ENCODE results near the gene FSTL4.

Gene FSTL4

DNA sequence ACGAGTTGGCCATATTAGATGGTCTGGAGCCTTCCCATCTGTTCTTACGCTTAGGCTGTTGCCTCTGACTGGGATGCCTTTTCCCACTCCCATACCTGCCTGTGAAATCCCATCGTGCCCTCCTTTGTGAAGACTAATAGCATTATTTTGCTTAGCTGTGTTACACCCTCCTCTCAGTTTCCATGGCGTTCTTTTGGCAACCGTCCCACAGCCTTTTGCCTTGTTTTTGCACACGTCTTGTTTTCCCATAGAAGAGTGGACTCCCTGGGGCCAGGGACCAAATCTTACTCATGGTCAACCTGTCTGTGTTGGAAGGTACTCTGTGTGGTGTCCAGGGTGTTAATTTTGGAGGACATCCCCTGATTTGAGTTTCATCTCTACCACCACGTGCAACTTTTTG is 318.4 kb downstream of the FSTL4 start:
- Histone ChIP-seq H3K9ac (ENCODE audit: low read depth in 1 of 2, low read length in 2 of 2) (no peak overlapping the region), H3K36me3 (ENCODE audit: control insufficient read depth in 2 of 2, insufficient read depth in 2 of 2, low read length in 2 of 2) (no peaks in the 10 kb centered on the region), H3K9me3 (ENCODE audit: control insufficient read depth in 2 of 2, low read length in 2 of 2) (no peaks in the 10 kb centered on the region), H3K4me1 (ENCODE audit: control insufficient read depth in 2 of 2, insufficient read depth in 2 of 2, low read length in 2 of 2) (no peaks in the 10 kb centered on the region), H3K27ac (ENCODE audit: low read depth in 2 of 2, low read length in 2 of 2) (no peak overlapping the region), H3K27me3 (ENCODE audit: control insufficient read depth in 2 of 2, insufficient read depth in 2 of 2, low read length in 2 of 2) (peaks cover 2 to 6% of the 10 kb centered on the region in 2 donors), H3K4me3 (ENCODE audit: low read length in 2 of 2) (no peak overlapping the region)

DNA sequence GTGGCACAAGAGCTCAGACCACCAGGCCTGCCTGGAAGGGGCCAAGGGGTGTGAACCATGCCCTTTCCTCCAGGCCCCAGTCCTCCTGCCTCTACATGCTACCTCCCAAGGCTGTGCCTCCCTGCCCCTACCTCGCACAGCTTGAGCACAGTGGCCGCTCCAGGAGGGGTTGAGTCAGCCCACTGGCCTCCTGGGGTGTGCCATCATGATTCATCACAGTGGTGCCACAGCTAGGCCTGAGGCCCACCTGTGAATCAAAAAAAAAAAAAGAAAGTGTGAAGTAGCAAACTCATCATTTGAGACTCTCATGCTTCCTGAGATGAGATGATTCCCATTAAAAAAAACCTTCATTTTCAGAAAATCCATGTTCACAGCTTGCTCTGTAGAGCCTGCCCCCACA is 320.0 kb downstream of the FSTL4 start:
- Histone ChIP-seq H3K4me3 (ENCODE audit: low read length in 2 of 2) (no peak overlapping the region), H3K36me3 (ENCODE audit: control insufficient read depth in 2 of 2, insufficient read depth in 2 of 2, low read length in 2 of 2) (no peaks in the 10 kb centered on the region), H3K9ac (ENCODE audit: low read depth in 1 of 2, low read length in 2 of 2) (no peak overlapping the region), H3K27ac (ENCODE audit: low read depth in 2 of 2, low read length in 2 of 2) (no peak overlapping the region), H3K9me3 (ENCODE audit: control insufficient read depth in 2 of 2, low read length in 2 of 2) (no peaks in the 10 kb centered on the region), H3K27me3 (ENCODE audit: control insufficient read depth in 2 of 2, insufficient read depth in 2 of 2, low read length in 2 of 2) (peaks cover 0 to 6% of the 10 kb centered on the region in 2 donors), H3K4me1 (ENCODE audit: control insufficient read depth in 2 of 2, insufficient read depth in 2 of 2, low read length in 2 of 2) (no peaks in the 10 kb centered on the region)

DNA sequence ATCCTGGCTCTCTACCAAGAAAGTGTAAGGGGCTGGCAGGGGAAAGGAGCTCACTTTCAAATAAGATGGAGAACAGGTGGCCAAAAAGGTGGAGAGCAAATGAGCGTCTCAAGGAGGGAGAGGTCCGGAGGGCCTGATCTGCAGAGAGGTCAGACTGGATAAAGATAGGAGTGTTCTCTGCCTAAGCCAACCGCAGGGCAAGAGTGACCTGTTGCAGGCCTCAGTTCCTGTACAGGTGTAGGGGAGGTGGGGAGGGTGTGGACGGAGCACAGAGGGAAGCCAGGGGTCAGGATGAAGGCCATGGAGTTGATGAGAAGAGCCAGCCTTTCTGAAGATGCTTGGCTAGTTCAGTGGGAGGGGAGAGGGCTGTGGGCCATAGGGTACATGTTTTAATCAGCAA is 320.8 kb downstream of the FSTL4 start:
- H3K36me3 ChIP-seq (ENCODE audit: control insufficient read depth in 2 of 2, insufficient read depth in 2 of 2, low read length in 2 of 2) = no peaks in the 10 kb centered on the region
- no peaks in the 10 kb centered on the region for H3K4me1 ChIP-seq (ENCODE audit: control insufficient read depth in 2 of 2, insufficient read depth in 2 of 2, low read length in 2 of 2)
- H3K9ac ChIP-seq (ENCODE audit: low read depth in 1 of 2, low read length in 2 of 2) = no peak overlapping the region
- H3K27ac ChIP-seq (ENCODE audit: low read depth in 2 of 2, low read length in 2 of 2) = no peak overlapping the region
- no peaks in the 10 kb centered on the region for H3K9me3 ChIP-seq (ENCODE audit: control insufficient read depth in 2 of 2, low read length in 2 of 2)
- H3K27me3 ChIP-seq (ENCODE audit: control insufficient read depth in 2 of 2, insufficient read depth in 2 of 2, low read length in 2 of 2) = peaks cover 0 to 6% of the 10 kb centered on the region in 2 donors
- no peak overlapping the region for H3K4me3 ChIP-seq (ENCODE audit: low read length in 2 of 2)

DNA sequence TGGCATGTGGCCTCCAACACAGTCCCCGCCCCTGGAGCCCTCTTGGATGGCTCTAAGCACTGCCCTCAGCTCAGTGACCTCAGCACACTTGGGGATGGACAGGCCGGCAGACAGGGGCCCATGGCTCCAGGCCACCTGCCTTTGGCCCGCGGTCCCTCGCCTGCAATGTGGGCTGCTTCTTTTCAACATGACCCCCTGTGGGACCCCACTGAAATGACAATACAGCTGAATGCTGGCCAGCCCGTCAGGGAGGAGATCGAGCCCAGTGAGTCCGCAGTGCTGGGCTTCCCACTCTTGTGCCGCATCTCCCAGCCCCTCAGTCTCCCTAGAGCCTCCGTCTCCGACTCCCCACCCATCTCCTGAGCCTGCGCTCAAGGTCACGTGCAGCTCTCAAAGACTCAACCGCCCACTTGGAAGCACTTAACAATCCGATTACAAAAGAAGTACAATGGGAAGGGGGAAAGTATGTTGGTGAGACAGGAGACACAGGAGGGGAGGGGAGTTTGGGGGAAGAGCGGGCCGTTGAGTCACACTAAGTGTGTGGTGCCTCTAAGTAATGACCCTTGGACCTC is 321.6 kb downstream of the FSTL4 start:
- H3K4me1 ChIP-seq (ENCODE audit: control insufficient read depth in 2 of 2, insufficient read depth in 2 of 2, low read length in 2 of 2) = no peaks in the 10 kb centered on the region
- no peaks in the 10 kb centered on the region for H3K36me3 ChIP-seq (ENCODE audit: control insufficient read depth in 2 of 2, insufficient read depth in 2 of 2, low read length in 2 of 2)
- no peak overlapping the region for H3K4me3 ChIP-seq (ENCODE audit: low read length in 2 of 2)
- H3K9ac ChIP-seq (ENCODE audit: low read depth in 1 of 2, low read length in 2 of 2) = no peak overlapping the region
- H3K9me3 ChIP-seq (ENCODE audit: control insufficient read depth in 2 of 2, low read length in 2 of 2) = no peaks in the 10 kb centered on the region
- H3K27me3 ChIP-seq (ENCODE audit: control insufficient read depth in 2 of 2, insufficient read depth in 2 of 2, low read length in 2 of 2) = peaks cover 0 to 4% of the 10 kb centered on the region in 2 donors
- H3K27ac ChIP-seq (ENCODE audit: low read depth in 2 of 2, low read length in 2 of 2) = no peak overlapping the region

DNA sequence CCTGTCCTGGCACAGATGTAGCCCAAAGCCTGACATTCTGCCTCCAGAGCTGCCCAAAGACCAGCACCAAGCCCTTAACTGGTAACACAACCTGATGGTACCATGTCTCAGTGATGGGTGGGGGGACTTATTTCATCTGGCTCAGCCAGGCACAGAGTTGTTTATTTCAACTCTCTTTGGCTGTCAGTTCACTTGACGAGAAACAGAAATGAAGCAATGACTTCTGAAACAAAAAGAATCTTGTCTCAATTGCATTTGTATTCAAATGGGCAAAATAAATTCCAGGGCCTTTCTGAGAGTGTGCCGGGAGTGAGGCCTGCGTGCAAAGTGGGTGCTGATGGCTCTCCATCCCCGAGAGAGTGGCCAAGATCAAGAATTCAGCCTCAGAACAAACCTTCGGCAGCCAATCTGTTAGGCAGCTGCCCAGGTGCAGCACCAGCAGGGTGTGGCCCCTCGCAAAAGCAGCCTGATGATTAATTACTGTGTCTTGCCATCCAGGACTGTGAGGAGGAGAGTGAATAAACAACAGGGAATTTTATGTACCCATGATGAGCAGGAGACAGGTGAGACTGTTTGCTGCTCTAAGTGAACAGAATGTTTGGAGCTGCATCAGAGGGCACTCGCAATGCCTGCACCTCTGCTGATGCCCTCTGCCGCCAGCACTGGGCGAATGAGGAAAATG is 322.5 kb downstream of the FSTL4 start:
- peaks cover 0 to under 1% of the 10 kb centered on the region in 2 donors for H3K4me1 ChIP-seq (ENCODE audit: control insufficient read depth in 2 of 2, insufficient read depth in 2 of 2, low read length in 2 of 2)
- H3K9ac ChIP-seq (ENCODE audit: low read depth in 1 of 2, low read length in 2 of 2) = no peak overlapping the region
- H3K27ac ChIP-seq (ENCODE audit: low read depth in 2 of 2, low read length in 2 of 2) = no peak overlapping the region
- H3K9me3 ChIP-seq (ENCODE audit: control insufficient read depth in 2 of 2, low read length in 2 of 2) = no peaks in the 10 kb centered on the region
- H3K4me3 ChIP-seq (ENCODE audit: low read length in 2 of 2) = no peak overlapping the region
- H3K36me3 ChIP-seq (ENCODE audit: control insufficient read depth in 2 of 2, insufficient read depth in 2 of 2, low read length in 2 of 2) = no peaks in the 10 kb centered on the region
- no peaks in the 10 kb centered on the region for H3K27me3 ChIP-seq (ENCODE audit: control insufficient read depth in 2 of 2, insufficient read depth in 2 of 2, low read length in 2 of 2)

DNA sequence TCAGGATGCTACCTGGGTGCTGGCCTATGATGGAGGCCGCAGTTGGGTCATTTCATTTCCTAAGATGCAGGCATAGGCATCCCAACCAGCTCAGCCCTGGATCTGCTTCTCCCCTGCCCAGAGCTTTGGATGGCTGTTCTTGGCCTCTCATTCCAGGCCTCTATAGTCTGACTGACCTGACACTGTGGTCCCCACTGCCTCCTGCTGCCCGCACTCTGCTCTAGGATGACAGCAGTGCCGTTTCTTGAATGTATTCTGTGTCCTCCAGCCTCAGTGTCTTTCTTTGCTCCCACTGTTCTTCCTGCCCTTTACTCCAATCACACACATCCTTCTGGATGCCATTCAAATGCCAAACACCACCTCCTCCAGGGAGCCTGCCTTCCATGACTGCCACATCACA is 324.8 kb downstream of the FSTL4 start:
- Histone ChIP-seq H3K27me3 (ENCODE audit: control insufficient read depth in 2 of 2, insufficient read depth in 2 of 2, low read length in 2 of 2) (no peaks in the 10 kb centered on the region), H3K9me3 (ENCODE audit: control insufficient read depth in 2 of 2, low read length in 2 of 2) (no peaks in the 10 kb centered on the region), H3K4me3 (ENCODE audit: low read length in 2 of 2) (no peak overlapping the region), H3K36me3 (ENCODE audit: control insufficient read depth in 2 of 2, insufficient read depth in 2 of 2, low read length in 2 of 2) (no peaks in the 10 kb centered on the region), H3K9ac (ENCODE audit: low read depth in 1 of 2, low read length in 2 of 2) (no peak overlapping the region), H3K4me1 (ENCODE audit: control insufficient read depth in 2 of 2, insufficient read depth in 2 of 2, low read length in 2 of 2) (peaks cover 0 to 3% of the 10 kb centered on the region in 2 donors), H3K27ac (ENCODE audit: low read depth in 2 of 2, low read length in 2 of 2) (no peak overlapping the region)

DNA sequence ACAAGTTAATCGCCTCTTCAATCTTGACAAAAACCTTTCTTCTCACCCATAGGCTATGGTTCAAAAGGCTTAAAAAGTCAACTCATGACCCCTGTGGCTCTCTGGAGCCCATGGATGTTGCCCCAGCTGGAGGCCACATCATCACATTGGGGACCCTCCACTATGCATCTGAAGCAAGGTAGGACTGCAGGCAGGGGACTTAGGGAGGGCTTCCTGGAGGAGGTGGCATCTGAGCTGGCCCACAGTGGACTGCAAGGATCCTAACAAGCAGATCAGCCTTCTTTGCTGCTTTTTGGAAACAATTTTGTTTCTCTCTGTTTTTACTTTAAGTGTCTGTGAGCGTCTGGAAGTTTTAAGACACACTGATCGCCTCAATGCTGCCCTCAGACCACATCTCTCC is 325.9 kb downstream of the FSTL4 start:
- H3K27ac ChIP-seq (ENCODE audit: low read depth in 2 of 2, low read length in 2 of 2) = no peak overlapping the region

DNA sequence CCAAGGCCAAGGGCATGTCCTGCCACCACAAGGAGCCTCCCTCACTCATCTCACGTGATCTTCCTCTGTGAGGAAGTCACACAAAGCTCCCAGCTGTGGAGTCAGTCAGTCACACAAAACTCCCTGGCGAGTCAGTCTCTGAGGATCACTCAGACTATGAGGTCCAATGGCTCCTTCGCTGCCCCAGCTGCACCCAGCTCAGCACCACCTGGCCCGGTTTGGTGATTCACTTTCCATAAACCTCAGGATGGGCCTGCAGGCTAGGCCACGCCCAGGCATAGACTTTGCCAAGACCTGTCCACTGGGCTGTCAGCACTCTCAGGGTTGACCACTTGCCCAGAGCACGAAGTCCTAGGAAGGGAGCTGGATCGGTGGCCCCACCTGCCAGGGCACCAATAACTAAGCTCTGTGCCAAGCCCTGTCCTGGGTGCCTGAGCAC is 326.7 kb downstream of the FSTL4 start:
- Histone ChIP-seq H3K4me1 (ENCODE audit: control insufficient read depth in 2 of 2, insufficient read depth in 2 of 2, low read length in 2 of 2) (peaks cover 0 to 3% of the 10 kb centered on the region in 2 donors), H3K27me3 (ENCODE audit: control insufficient read depth in 2 of 2, insufficient read depth in 2 of 2, low read length in 2 of 2) (no peaks in the 10 kb centered on the region), H3K4me3 (ENCODE audit: low read length in 2 of 2) (no peak overlapping the region), H3K27ac (ENCODE audit: low read depth in 2 of 2, low read length in 2 of 2) (peak overlapping the region in 1 of 2 donors; percentile 54), H3K9ac (ENCODE audit: low read depth in 1 of 2, low read length in 2 of 2) (no peak overlapping the region), H3K36me3 (ENCODE audit: control insufficient read depth in 2 of 2, insufficient read depth in 2 of 2, low read length in 2 of 2) (no peaks in the 10 kb centered on the region), H3K9me3 (ENCODE audit: control insufficient read depth in 2 of 2, low read length in 2 of 2) (no peaks in the 10 kb centered on the region)

More for the DNA sequence above, 325.9 kb downstream of the FSTL4 start:
- peaks cover 0 to 3% of the 10 kb centered on the region in 2 donors for H3K4me1 ChIP-seq (ENCODE audit: control insufficient read depth in 2 of 2, insufficient read depth in 2 of 2, low read length in 2 of 2)
- H3K9ac ChIP-seq (ENCODE audit: low read depth in 1 of 2, low read length in 2 of 2) = no peak overlapping the region
- no peaks in the 10 kb centered on the region for H3K9me3 ChIP-seq (ENCODE audit: control insufficient read depth in 2 of 2, low read length in 2 of 2)
- no peaks in the 10 kb centered on the region for H3K36me3 ChIP-seq (ENCODE audit: control insufficient read depth in 2 of 2, insufficient read depth in 2 of 2, low read length in 2 of 2)
- H3K4me3 ChIP-seq (ENCODE audit: low read length in 2 of 2) = no peak overlapping the region
- no peaks in the 10 kb centered on the region for H3K27me3 ChIP-seq (ENCODE audit: control insufficient read depth in 2 of 2, insufficient read depth in 2 of 2, low read length in 2 of 2)

DNA sequence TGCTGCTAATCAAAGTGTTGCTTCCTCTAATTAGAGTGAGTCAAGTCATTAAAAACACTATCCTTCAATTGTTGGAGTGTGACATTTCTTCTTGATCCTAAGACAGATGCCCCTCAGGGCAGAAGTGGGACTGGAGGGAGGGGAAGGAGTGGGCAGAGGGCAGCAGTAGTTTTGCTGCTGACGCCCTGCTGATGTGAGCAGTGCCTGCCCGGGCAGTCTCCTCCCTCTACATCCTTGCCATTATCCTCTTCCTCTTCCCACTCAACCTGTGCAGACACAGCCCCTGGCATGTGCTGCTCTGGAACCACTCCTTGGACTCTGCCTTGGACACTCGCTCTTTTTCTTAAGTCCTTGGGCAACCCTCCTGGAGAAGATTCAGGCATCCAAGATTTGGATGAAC is 328.0 kb downstream of the FSTL4 start:
- Histone ChIP-seq H3K36me3 (ENCODE audit: control insufficient read depth in 2 of 2, insufficient read depth in 2 of 2, low read length in 2 of 2) (no peaks in the 10 kb centered on the region), H3K9me3 (ENCODE audit: control insufficient read depth in 2 of 2, low read length in 2 of 2) (no peaks in the 10 kb centered on the region), H3K27me3 (ENCODE audit: control insufficient read depth in 2 of 2, insufficient read depth in 2 of 2, low read length in 2 of 2) (no peaks in the 10 kb centered on the region), H3K4me3 (ENCODE audit: low read length in 2 of 2) (no peak overlapping the region), H3K4me1 (ENCODE audit: control insufficient read depth in 2 of 2, insufficient read depth in 2 of 2, low read length in 2 of 2) (peaks cover 0 to 3% of the 10 kb centered on the region in 2 donors), H3K9ac (ENCODE audit: low read depth in 1 of 2, low read length in 2 of 2) (no peak overlapping the region), H3K27ac (ENCODE audit: low read depth in 2 of 2, low read length in 2 of 2) (no peak overlapping the region)

DNA sequence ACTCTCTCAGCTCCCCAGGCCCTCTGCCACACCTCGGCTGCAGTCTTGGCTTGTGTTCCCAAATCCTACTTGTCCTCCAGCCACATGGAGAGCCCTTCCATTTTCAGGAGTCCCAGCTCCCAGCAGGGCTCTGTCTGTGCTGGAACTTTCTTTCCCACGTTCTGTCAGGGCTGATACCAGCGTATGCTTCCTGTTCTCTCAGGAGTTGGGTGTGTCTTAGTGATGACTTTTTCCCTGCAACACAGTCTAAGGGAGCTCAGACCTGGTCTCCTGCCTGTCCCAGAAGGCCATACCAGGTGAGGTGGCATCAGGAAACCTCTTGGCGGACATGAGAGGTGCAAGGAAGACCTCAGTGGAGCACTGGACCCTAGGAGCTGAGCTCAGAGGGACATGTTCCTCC is 334.0 kb downstream of the FSTL4 start:
- no peaks in the 10 kb centered on the region for H3K36me3 ChIP-seq (ENCODE audit: control insufficient read depth in 2 of 2, insufficient read depth in 2 of 2, low read length in 2 of 2)
- H3K9me3 ChIP-seq (ENCODE audit: control insufficient read depth in 2 of 2, low read length in 2 of 2) = no peaks in the 10 kb centered on the region
- no peak overlapping the region for H3K4me3 ChIP-seq (ENCODE audit: low read length in 2 of 2)
- H3K4me1 ChIP-seq (ENCODE audit: control insufficient read depth in 2 of 2, insufficient read depth in 2 of 2, low read length in 2 of 2) = no peaks in the 10 kb centered on the region
- H3K27me3 ChIP-seq (ENCODE audit: control insufficient read depth in 2 of 2, insufficient read depth in 2 of 2, low read length in 2 of 2) = no peaks in the 10 kb centered on the region
- no peak overlapping the region for H3K9ac ChIP-seq (ENCODE audit: low read depth in 1 of 2, low read length in 2 of 2)
- no peak overlapping the region for H3K27ac ChIP-seq (ENCODE audit: low read depth in 2 of 2, low read length in 2 of 2)

Data from mucosa of rectum (tissue), 2 donors.